GM18526 (cell line): Measurements from ENCODE around the gene CHEK2.

Source experiments
- POLR2A ChIP-seq: IDR thresholded peaks from 3 replicates; pipeline ENCODE4 v1.6.1; 2011; ENCODE audit not compliant: insufficient read length; ENCODE audit errors: extremely low read depth

CHEK2 gene

DNA sequence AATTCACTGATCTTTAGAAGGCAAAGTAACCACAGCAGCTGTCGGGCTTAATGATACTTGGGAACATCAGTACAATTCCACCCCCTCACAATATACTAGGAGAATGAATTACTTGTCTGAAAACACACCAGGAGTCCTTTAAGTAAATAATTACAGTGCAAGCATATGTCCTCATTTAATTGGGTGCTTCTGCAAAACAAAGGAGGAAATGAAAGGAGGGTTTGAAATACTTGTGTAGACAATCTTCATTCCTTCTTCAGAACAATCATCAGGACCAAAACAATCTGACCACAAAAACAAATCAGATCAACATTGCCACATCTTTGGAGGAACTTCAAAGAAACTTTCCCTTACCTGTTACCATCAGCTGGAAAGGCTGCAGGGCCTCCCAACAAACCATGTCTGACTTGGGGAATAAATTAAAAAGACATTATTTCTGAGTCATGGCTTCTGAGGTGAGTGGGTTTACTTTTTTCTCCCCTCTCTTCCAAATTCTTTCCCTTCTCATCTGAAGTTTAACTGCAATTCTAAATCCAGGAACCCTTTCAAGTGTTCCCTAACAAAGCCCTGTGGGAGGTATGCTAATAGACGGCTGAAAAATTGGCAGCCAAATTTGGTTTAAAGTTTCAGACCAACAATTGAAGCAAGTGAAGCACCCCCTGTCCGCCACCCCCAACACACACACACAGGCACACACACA, 18.4 kb upstream of the CHEK2 start:
- no peak for TF ChIP-seq POLR2A

GRCh38 chr22:28750471-28750881, 8.9 kb upstream of the CHEK2 start:
- TF ChIP-seq POLR2A: no peak

DNA sequence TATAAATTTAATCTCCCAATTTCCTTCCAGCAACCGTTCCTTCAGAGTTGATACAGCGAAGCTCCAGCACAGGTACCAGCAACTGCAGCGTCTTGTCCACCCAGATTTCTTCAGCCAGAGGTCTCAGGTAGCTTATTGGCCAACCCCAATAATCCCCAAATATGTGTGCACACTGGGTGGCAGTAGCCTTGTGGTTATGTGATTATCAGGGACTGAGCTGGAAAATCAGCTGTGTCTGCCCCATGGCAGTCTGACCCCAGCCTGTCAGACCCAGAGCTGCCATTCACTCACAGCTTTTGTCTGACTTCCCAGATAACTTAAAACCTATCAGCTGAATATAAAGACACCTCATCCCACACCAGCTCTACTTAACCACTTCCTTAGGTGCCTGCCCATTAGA, 2.2 kb upstream of the CHEK2 start:
- no peak for TF ChIP-seq POLR2A

DNA sequence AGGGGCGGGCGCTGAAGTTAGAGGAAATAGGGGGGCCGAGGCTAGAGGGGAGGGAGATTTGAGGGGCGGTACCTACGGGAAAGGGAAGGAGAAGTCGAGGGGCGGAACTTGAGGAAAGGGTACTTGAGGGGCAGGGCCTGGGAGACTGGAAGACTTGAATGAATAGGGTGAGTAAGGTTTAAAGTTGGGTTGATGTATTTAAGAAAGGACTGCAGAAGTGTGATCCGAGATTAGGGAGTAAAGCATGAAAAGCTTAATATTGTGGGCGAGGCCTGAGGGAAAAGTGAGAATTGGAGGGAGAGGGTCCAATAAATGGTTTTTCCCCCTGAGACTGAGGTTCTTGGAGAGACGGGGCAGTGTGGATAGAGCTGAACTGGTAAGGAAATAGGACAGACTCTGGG, 942 bp upstream of the CHEK2 start:
- TF ChIP-seq POLR2A: no peak

DNA sequence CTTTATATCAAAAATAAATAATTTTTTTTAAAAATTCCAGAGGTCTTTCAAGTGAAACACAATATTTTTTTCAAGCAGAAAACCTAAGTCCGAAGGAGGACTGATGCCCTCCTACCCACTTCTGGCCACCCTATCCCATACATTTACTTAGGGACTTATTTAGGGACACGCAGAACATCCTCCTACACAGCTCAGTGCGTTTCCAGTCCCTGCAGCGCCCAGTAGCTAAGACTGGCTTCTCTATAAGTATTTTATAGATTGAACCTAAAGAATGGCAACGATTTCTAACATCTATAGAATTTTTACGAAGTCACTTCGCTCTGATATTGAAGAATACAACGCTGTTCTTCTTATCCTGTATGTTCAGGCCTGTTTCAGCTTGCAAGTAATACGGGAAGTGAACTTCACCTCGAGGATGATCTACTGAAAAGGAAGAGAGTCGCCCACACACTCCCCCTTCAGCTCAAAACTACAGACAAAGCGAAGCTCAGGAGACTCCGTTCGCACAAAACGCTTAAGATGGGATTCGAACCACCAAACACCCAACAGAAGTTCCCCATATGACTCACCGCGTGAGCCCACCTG, 328 bp downstream of the CHEK2 start:
- TF ChIP-seq POLR2A: no peak

- TF ChIP-seq POLR2A: no peak
These were observed 3.9 kb downstream of the CHEK2 start for GRCh38 chr22:28737701-28738100.

GRCh38 chr22:28736301-28737155, 5.1 kb downstream of the CHEK2 start:
- TF ChIP-seq POLR2A: no peak

DNA sequence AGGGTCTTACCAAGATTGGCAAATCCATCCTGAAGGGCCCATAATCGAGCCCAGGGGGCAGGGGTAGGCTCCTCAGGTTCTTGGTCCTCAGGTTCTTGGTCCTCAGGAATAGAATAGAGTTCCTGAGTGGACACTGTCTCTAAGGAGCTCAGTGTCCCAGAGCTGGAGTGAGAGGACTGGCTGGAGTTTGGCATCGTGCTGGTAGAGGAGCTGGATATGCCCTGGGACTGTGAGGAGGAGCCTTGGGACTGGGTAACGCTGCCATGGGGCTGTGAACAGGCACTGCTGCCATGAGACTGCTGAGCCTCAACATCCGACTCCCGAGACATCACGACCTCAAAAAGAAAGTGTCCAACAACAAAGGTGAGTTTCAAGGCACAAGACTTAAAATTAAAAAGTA, 7.2 kb downstream of the CHEK2 start:
- no peak for TF ChIP-seq POLR2A

- TF ChIP-seq POLR2A: no peak
These were observed 11.4 kb downstream of the CHEK2 start for GRCh38 chr22:28730179-28730578.

DNA sequence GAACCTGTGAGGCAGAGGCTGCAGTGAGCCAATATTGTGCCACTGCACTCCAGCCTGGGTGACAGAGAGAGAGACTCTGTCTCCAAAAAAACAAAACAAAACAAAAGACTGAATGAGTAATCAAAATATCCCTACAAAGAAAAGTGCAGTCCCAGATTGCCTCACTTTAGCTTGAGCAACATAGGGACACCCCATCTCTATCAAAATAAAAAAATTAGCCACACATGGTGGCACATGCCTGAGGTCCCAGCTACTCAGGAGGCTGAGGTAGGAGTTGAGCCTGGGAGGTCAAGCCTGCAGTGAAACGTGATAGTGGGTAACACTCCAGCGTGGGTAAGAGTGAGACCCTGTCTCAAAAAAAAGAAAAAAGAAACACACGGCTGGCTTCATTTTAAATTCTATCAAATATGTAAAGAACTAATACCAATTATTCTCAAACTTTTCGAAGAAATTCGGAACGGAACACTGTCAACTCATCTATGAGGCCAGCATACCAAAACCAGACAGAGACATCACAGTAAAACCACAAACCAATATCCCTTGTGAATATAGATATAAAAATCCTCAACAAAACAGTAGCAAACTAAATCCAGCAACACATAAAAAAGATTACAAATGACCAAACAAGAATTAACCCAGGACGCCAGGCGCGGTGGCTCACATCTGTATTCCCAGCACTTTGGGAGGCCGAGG, 12.9 kb downstream of the CHEK2 start:
- TF ChIP-seq POLR2A: no peak

GRCh38 chr22:28728002-28728401, 13.6 kb downstream of the CHEK2 start:
- TF ChIP-seq POLR2A: no peak

GRCh38 chr22:28718044-28718443, 23.6 kb downstream of the CHEK2 start:
- TF ChIP-seq POLR2A: no peak

DNA sequence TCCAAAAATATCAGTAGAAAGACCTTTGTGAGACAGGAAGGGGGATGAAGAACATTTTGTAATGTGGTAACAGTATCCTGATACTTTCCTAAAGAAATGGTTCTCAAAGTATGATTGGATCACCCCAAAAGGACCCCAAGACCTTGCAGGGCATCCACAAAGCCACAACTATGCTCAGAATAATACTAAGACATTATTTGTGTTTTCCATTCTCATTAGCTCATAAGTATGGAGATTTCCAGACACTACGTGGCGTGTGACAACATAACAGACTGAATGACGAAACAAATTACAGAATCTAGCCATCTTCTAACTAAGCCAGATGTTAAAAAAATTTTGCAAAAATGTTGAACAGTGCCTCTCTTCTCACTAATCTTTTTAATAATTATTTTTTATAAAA, 24.9 kb downstream of the CHEK2 start:
- TF ChIP-seq POLR2A: no peak

GRCh38 chr22:28715611-28716010, 26.0 kb downstream of the CHEK2 start:
- no peak for TF ChIP-seq POLR2A

GRCh38 chr22:28714043-28714628, 27.5 kb downstream of the CHEK2 start:
- no peak for TF ChIP-seq POLR2A
